ENCODE results near the gene FAM53B. TPM values are rescaled to one million over a fixed set of nuclear protein-coding genes. Genes with fewer than 3 reads are reported as not detected.

FAM53B gene
- total RNA-seq, 1 experiment from 2014 or later, result 9.8 TPM

- no peaks in the 10 kb centered on the region for H3K9me2 ChIP-seq (ENCODE audit: insufficient read depth)
- ChIA-PET CTCF (no interaction called here), POLR2A (ENCODE audit: unreplicated experiment) (no interaction called here)
- no TSS peak for BruUV-seq (replicated peaks)
- H3K27ac ChIP-seq, result no peak overlapping the region
- H3K27me3 ChIP-seq (ENCODE audit: insufficient read depth, low read depth), result no peaks in the 10 kb centered on the region
- H2AFZ ChIP-seq, result no peak overlapping the region
- intact Hi-C loops (cut with micrococcal nuclease; ENCODE audit: unreplicated experiment), result no loop called here
- H3K79me2 ChIP-seq (ENCODE audit: low read depth), result no peaks in the 10 kb centered on the region
- H3K36me3 ChIP-seq (ENCODE audit: low read depth), result no peaks in the 10 kb centered on the region
- H3K4me3 ChIP-seq, result no peak overlapping the region
- DNase-seq, result no peak
- TF ChIP-seq CTCF (conservative IDR thresholded peaks at IDR 0.05) (no peak), EZH2 (IDR thresholded peaks at IDR 0.05; ENCODE audit: low read depth) (no peak)
- H4K20me1 ChIP-seq (ENCODE audit: insufficient read depth), result no peaks in the 10 kb centered on the region; the same call in 1 of the 2 replicates
- H3F3A ChIP-seq (ENCODE audit: insufficient read depth, low read depth), result peaks cover 8% of the 10 kb centered on the region; the same call in 1 of the 2 replicates
- peaks cover 18% of the 10 kb centered on the region for H3K4me1 ChIP-seq (replicated peaks; ENCODE audit: insufficient read depth)
- no peaks in the 10 kb centered on the region for H3K9me3 ChIP-seq (ENCODE audit: insufficient read depth, low read depth)
- no peak overlapping the region for H3K4me2 ChIP-seq
Observed at GRCh38 chr10:124622158-124622557, 122.0 kb downstream of the FAM53B start.

GRCh38 chr10:124621637-124622036, 122.5 kb downstream of the FAM53B start:
- H3K4me2 ChIP-seq, result no peak overlapping the region
- H3K27me3 ChIP-seq (ENCODE audit: insufficient read depth, low read depth), result no peaks in the 10 kb centered on the region
- intact Hi-C loops (cut with micrococcal nuclease; ENCODE audit: unreplicated experiment), result no loop called here
- peaks cover 13% of the 10 kb centered on the region for H3K4me1 ChIP-seq (replicated peaks; ENCODE audit: insufficient read depth)
- peaks cover 3% of the 10 kb centered on the region; the same call in 1 of the 2 replicates for H3F3A ChIP-seq (ENCODE audit: insufficient read depth, low read depth)
- no peaks in the 10 kb centered on the region; the same call in 1 of the 2 replicates for H4K20me1 ChIP-seq (ENCODE audit: insufficient read depth)
- ChIA-PET POLR2A (ENCODE audit: unreplicated experiment) (no interaction called here), CTCF (no interaction called here)
- no peak for DNase-seq
- H2AFZ ChIP-seq, result no peak overlapping the region
- no peak overlapping the region for H3K4me3 ChIP-seq
- no TSS peak for BruUV-seq (replicated peaks)
- no peak overlapping the region for H3K27ac ChIP-seq
- TF ChIP-seq CTCF (conservative IDR thresholded peaks at IDR 0.05) (no peak), EZH2 (IDR thresholded peaks at IDR 0.05; ENCODE audit: low read depth) (no peak)
- H3K9me3 ChIP-seq (ENCODE audit: insufficient read depth, low read depth), result no peaks in the 10 kb centered on the region
- no peaks in the 10 kb centered on the region for H3K79me2 ChIP-seq (ENCODE audit: low read depth)
- H3K36me3 ChIP-seq (ENCODE audit: low read depth), result no peaks in the 10 kb centered on the region
- H3K9me2 ChIP-seq (ENCODE audit: insufficient read depth), result no peaks in the 10 kb centered on the region

GRCh38 chr10:124619802-124620490, 124.2 kb downstream of the FAM53B start:
- no peaks in the 10 kb centered on the region for H3K79me2 ChIP-seq (ENCODE audit: low read depth)
- H3K4me2 ChIP-seq, result no peak overlapping the region
- CTCF ChIA-PET, result no interaction called here
- H4K20me1 ChIP-seq (ENCODE audit: insufficient read depth), result no peaks in the 10 kb centered on the region
- no peak overlapping the region for H2AFZ ChIP-seq
- TF ChIP-seq CTCF (conservative IDR thresholded peaks at IDR 0.05) (no peak), EZH2 (IDR thresholded peaks at IDR 0.05; ENCODE audit: low read depth) (no peak)
- H3K4me1 ChIP-seq (replicated peaks; ENCODE audit: insufficient read depth), result no peaks in the 10 kb centered on the region; the same call in 1 of the 2 replicates
- no peak overlapping the region for H3K27ac ChIP-seq
- DNase-seq, result no peak
- intact Hi-C loops (cut with micrococcal nuclease; ENCODE audit: unreplicated experiment), result no loop called here
- no TSS peak for BruUV-seq (replicated peaks)
- H3F3A ChIP-seq (ENCODE audit: insufficient read depth, low read depth), result no peaks in the 10 kb centered on the region
- no peaks in the 10 kb centered on the region for H3K27me3 ChIP-seq (ENCODE audit: insufficient read depth, low read depth)
- H3K9me2 ChIP-seq (ENCODE audit: insufficient read depth), result no peaks in the 10 kb centered on the region
- POLR2A ChIA-PET (ENCODE audit: unreplicated experiment), result interaction anchor here (0.7 kb wide), 1 partner anchor 27 kb away, joined by 6 read pairs; no protein-coding TSS in a partner anchor
- H3K36me3 ChIP-seq (ENCODE audit: low read depth), result no peaks in the 10 kb centered on the region
- no peaks in the 10 kb centered on the region for H3K9me3 ChIP-seq (ENCODE audit: insufficient read depth, low read depth)
- H3K4me3 ChIP-seq, result no peak overlapping the region
